Measurements from ENCODE around the gene ABHD2.

Gene ABHD2

GRCh38 chr15:89171136-89172072 lies 83.1 kb downstream of the ABHD2 start:
- peak; percentile 21 for DNase-seq

DNA sequence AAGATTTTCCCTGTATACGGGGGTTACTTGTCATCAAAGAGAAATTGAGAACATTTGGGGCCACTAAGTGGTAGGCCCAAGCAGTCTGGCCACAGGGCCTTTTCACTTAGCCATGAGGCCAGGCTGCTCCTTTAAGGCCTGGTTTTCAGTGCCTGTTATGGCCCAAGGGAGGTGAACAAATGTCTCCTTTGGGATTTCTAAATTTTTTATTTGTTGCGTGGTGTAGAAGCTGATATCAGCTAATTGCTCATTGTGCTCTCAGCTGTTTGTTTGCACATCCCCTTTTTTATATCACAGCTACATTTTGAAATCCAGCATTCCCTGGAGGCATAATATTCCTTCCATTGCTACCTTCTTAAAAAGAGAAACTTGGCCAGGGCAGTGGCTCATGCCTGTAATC lies 84.7 kb downstream of the ABHD2 start:
- DNase-seq: no peak

DNA sequence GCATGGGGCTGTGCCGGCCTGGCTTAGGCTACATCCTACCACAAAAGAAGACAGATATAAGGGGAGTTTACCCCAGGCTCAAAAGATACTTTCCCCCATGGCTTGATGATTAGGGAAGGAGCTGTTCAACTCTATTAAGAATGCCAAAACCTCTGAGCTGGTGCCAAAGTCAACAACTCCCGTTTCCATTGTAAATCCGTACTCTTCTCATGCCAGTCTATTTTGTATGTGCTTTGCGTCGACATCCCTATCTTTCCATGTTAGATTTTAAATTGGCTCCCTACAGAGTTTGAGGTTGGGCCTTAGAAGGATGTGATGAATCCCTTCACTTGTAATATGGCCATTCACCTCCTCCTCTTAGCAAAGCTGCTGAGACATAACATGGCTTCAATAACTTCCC lies 86.2 kb downstream of the ABHD2 start:
- no peak for DNase-seq

DNA sequence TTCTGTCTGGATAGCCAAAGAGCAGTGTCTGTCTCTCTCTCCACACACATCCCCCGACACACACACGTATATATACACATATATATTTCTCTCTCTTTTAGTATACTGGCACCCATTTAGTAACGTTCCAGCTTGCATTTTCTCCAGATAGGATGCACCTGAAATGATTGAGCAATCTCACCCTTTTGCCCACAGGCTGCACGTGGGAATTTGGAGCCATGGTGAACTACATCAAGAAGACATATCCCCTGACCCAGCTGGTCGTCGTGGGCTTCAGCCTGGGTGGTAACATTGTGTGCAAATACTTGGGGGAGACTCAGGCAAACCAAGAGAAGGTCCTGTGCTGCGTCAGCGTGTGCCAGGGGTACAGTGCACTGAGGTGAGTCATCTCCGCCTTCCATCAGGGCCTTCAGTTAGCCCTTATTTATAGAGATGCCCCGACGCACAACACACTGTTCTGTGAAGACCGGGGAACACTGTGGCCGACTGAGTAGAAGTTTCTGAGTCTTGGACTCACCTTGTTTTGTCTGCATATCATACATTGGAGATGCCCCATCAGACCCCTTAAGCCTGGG lies 87.4 kb downstream of the ABHD2 start:
- no peak for DNase-seq

GRCh38 chr15:89177116-89177515 lies 88.9 kb downstream of the ABHD2 start:
- no peak for DNase-seq

DNA sequence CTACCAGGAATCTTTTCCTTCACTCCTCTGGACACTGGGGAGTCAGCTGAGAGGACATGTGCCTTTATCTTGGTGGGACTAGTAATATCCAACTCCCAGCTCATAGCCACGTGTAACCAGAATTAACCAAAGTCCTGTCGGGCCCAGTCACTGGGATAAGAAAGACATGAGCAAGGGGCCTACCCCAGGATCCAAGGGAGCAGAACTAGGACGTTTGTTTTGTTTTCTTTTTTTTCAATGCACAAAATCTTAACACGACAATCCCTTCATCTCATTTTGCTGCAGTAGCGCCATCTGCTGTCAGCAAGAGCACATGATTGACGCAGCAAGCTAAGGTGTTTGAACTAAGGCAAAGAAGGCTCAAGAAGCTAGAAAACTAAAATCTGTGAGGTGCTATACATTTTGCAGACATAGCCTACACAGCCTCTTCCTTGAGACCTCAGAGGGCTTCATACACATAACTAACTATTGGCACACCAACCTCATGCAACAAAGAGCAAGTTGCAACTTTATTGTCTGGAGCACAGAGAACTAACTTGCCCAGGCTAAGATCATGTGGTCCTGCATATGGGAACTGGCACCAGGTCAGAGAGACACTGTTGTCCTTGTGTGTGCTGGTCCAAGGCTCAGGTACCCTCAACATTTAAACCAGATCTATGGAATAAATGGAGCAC lies 89.5 kb downstream of the ABHD2 start:
- peak; percentile 3 for DNase-seq

GRCh38 chr15:89178307-89178977 lies 90.2 kb downstream of the ABHD2 start:
- no peak for DNase-seq

DNA sequence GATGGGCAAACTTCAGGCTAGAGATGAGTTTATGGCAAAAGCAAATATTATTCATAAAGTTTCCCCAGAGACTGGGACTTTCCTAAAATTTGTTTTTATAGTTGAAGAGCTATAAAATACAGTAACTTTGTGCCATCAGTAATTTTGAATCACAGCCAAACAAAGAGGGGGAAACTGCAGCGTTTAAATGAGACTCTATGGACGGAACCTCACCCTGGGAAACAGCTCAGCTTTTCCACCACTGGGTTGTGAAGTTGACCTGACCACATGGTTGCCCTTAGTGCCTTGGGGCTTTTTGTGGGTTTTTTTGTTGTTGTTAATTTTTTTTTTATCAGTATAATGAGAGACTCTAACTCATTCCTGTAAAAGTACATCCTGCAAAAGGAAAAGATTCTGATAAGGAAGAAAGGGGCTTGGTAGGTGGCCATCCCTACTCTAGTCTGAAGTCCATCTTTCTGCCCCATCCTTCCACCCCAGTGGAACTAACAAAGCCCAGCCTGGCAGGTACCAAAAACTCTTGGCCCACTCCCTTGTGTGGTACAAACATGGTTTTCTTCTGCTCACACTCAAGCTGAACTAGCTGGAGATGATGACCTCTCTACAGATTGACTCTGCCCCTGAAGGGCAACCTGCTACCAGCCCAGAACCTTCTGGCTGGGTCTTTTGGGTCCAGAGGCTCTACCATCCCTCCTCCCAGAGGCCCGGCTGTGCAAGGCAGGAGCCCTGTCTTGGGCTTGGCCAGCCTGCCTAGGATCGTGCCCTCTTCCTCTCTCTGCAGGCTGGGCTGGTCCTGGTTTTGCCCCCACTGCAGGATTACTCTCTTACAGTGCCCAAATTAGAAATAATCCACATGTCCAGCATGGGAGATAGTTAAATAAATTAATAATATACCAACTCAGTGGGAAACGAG lies 92.0 kb downstream of the ABHD2 start:
- DNase-seq: no peak

DNA sequence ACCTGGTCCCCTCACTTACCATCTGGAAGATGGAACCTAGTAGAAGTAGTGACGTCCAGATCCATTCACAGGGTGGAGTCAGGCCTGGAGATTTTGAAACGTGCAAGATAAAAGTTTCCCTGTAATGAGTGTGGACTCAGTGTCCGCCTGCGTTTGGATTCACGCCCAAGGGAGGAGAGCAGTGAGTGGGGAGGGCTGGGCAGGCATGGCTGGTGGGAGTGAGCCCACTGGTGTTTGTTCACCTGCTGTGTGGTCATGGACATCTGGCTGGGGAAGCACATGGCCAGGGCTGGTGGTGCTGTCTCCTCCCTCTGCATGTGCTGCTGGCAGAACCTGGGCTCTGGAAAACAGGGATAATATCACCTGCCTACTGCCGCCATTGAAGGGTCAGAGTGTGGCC lies 96.1 kb downstream of the ABHD2 start:
- DNase-seq: no peak

DNA sequence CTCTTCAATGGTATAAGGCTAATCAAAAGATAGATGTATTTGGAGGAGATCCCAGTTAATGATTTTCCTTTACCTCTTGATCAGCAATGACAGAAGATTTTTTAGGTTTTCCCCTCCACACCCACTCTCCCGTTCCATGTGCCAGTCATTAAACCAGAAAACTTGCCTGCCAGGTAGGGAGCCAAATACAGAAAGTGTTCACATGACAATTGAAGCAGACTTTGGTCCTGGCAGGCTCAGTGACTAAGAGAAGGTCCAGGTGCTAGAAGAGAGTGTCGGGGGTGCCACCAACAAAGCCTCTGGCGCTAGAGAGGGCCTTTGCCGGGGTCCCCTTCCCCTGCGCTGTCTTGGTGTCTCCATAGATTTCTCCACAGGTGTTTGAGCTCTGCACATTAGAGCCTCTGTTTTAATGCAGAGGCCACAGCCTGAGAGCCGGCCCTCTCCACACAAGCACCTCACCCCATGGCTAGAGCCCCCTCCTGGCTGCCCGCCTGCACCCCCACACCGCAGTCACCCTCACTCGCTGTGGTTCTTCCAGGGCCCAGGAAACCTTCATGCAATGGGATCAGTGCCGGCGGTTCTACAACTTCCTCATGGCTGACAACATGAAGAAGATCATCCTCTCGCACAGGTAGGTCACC lies 96.8 kb downstream of the ABHD2 start:
- DNase-seq: no peak

DNA sequence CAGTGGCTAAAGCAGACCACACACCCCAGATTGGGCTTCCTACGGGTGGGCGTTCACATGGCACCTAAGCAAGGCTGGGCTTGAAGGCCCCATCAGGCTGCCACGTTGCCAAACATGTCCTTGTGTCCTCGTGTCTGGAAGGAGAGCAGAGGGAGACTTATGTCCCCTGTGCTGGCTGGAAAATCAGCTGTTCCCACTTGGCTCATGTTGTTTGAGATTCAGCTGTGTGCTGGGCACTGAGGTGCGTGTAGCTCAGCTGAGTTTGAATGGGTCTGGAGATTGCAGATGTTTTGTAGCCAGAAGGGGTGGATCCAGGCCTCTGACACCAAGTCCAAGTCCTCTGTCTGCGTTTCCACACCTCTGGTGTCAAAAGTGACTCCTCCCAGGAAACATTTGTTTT lies 98.5 kb downstream of the ABHD2 start:
- DNase-seq: no peak

- DNase-seq: no peak
Observed at GRCh38 chr15:89187301-89187985, 99.2 kb downstream of the ABHD2 start.

GRCh38 chr15:89187986-89188514 lies 99.8 kb downstream of the ABHD2 start:
- DNase-seq: no peak

GRCh38 chr15:89192136-89192535 lies 103.9 kb downstream of the ABHD2 start:
- no peak for DNase-seq

DNA sequence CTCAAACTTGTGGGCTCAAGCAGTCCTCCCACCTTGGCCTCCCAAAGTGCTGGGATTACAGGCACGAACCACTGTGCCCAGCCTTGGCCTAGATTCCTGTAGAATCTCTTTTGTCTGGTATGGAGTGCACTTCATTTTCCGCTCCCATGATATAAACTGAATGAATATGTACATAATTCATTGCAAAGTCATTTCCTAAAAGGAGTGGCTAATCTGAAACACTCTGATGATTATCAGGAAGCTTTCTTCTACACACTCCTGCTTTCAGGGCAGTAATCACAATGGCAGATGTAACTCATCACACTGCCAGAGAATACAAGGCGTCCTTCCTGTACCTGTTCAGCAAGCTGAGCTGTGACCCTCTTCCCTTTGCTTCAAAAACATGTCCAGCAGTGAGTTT lies 104.5 kb downstream of the ABHD2 start:
- no peak for DNase-seq

DNA sequence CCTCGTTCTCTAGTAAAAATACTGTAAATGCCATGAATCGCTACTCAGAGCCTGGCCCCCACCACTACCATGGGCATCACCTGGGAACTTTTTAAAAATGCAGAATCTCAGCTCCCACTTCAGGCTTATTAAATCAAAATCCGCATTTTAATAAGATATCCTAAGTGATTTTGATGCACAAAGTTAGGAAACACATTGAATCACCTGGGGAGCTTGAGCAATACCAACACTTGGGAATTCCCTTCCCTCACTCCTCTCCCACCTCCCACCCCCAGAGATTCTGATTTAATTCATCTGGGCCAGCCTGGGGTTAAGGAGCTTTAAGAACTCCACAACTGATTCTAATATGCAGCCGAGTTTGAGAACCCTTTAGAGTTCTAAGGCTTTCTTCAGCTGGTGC lies 106.4 kb downstream of the ABHD2 start:
- DNase-seq: no peak

GRCh38 chr15:89195836-89196235 lies 107.6 kb downstream of the ABHD2 start:
- DNase-seq: no peak

GRCh38 chr15:89196241-89196640 lies 108.0 kb downstream of the ABHD2 start:
- DNase-seq: no peak

- no peak for DNase-seq
Observed at GRCh38 chr15:89196994-89197393, 108.7 kb downstream of the ABHD2 start.

DNA sequence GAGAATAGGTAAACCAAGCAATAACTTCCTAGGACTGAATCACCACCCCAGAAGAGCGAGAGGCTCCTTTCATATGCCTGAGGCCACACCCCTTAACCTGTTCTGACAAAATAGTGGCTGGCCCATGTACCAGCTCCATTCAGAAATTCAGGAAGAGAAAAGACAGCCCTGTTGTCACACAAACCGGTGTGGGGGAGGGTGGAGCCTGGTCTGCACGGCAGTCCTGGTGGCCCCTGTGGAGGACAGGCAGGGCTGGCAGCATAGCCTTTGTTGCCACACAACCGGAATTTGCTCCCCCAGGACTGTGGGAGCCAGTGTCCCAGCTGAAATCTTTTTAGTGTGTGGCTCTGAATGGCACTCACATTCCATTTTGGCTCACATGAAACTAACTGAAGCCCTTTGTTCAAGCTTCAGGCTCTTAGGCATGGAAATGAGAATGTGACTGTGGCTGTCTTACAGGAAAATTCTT lies 109.3 kb downstream of the ABHD2 start:
- no peak for DNase-seq

GRCh38 chr15:89198196-89198595 lies 109.9 kb downstream of the ABHD2 start:
- no peak for DNase-seq
